HCT116 (cell line): ENCODE data around the gene EVA1A. TPM values are rescaled to one million over a fixed set of nuclear protein-coding genes. Genes with fewer than 3 reads are reported as not detected.

Experiments used
- ATAC-seq: fragments of 200-7000 bp; cut with Tn5 transposase; 2 replicates; pipeline ENCODE4 v1.9.1; 2020; ENCODE audit warnings: mild to moderate bottlenecking, moderate library complexity
- BruUV-seq: library from RNA; stranded (reverse); fragments of 400-500 nt; replicated peaks from 2 replicates; lab custom pipeline; 2021; lab: Mats Ljungman, UMichigan
- CTCF ChIA-PET: fragments of 300-600 bp; sonication (Branson Sonifier 250); formaldehyde crosslinking; loops from one replicate; lab custom pipeline; 2021; ENCODE audit warnings: antibody characterized with exemption; lab: Charles Lee
- POLR2A ChIA-PET: fragments of 300-600, 350-600 bp; sonication (Branson Sonifier 250); formaldehyde crosslinking; loops from one replicate; lab custom pipeline; 2021; ENCODE audit warnings: antibody characterized with exemption; lab: Charles Lee
- RAD21 ChIA-PET, 2 experiments: fragments of 300-600 bp; sonication (Branson Sonifier 250); formaldehyde crosslinking; loops; one replicate each; lab custom pipeline; 2023; ENCODE audit warnings: low total read pairs in 2 of 2; ENCODE audit not compliant: uncharacterized antibody in 2 of 2, unreplicated experiment in 2 of 2, low non-redundant PET in 1 of 2; lab: Charles Lee
- DNase-seq: peaks from one replicate; pipeline ENCODE4 v3.0.0-alpha.2; 2010; ENCODE audit warnings: low read depth, low spot score
- H2AFZ ChIP-seq: fragments of 200-600 bp; shearing (Covaris generic), sonication (generic); 2 replicates; pipeline ENCODE4 v1.6.1; 2017; ENCODE audit warnings: low read depth, mixed run types, mixed read lengths, antibody characterized with exemption, low read length; ENCODE audit not compliant: poor library complexity, severe bottlenecking
- H3K27ac ChIP-seq: 2 replicates; pipeline ENCODE4 v1.5.1; 2012; ENCODE audit warnings: low read depth, low read length
- H3K27me3 ChIP-seq: fragments of 200-600 bp; sonication (generic); 2 replicates; pipeline ENCODE4 v1.6.1; 2016; ENCODE audit warnings: mixed run types, low read length, mixed read lengths; ENCODE audit not compliant: insufficient read depth
- H3K36me3 ChIP-seq, 2 experiments: fragments of 200-500 bp in 1 of 2; fragments of 200-600 bp in 1 of 2; sonication (Bioruptor generic) in 1 of 2; sonication (generic) in 1 of 2; 2 replicates each; pipeline versions ENCODE4 v1.5.1 to v1.6.1; 2014 to 2016; ENCODE audit warnings: low read length in 2 of 2, inconsistent platforms in 1 of 2, mixed read lengths in 1 of 2, mixed run types in 1 of 2; ENCODE audit not compliant: insufficient read depth in 2 of 2, control insufficient read depth in 1 of 2
- H3K4me1 ChIP-seq, 2 experiments: fragments of 200-600 bp in 1 of 2; sonication (generic) in 1 of 2; 2 replicates each; pipeline versions ENCODE4 v1.5.1 to v1.6.1; 2012 to 2017; ENCODE audit warnings: low read length in 2 of 2, inconsistent platforms in 1 of 2, mild to moderate bottlenecking in 1 of 2, mixed read lengths in 1 of 2, mixed run types in 1 of 2, moderate library complexity in 1 of 2; ENCODE audit not compliant: insufficient read depth in 2 of 2, control insufficient read depth in 1 of 2
- H3K4me2 ChIP-seq: fragments of 200-600 bp; sonication (generic); 2 replicates; pipeline ENCODE4 v1.6.1; 2017; ENCODE audit warnings: mixed run types, low read length, mixed read lengths
- H3K4me3 ChIP-seq, 2 experiments: fragments of 200-600 bp in 1 of 2; sonication (generic) in 1 of 2; replicated peaks in 1 of 2; 2 replicates each; pipeline ENCODE4 v1.5.1; 2011 to 2016; ENCODE audit warnings: low read length in 2 of 2, control low read depth in 1 of 2, low read depth in 1 of 2, mild to moderate bottlenecking in 1 of 2, mixed read lengths in 1 of 2, mixed run types in 1 of 2
- H3K79me2 ChIP-seq: fragments of 200-600 bp; sonication (generic); 2 replicates; pipeline ENCODE4 v1.6.1; 2017; ENCODE audit warnings: mild to moderate bottlenecking, mixed run types, low read length, moderate library complexity, mixed read lengths; ENCODE audit not compliant: insufficient read depth
- H3K9ac ChIP-seq: fragments of 200-600 bp; sonication (generic); 2 replicates; pipeline ENCODE4 v1.6.1; 2016; ENCODE audit warnings: low read length, mixed read lengths
- H3K9me2 ChIP-seq: fragments of 200-600 bp; sonication (generic), shearing (Covaris generic); 2 replicates; pipeline ENCODE4 v1.6.1; 2017; ENCODE audit warnings: mixed run types, mild to moderate bottlenecking, moderate library complexity; ENCODE audit not compliant: insufficient read depth
- H3K9me3 ChIP-seq, 2 experiments: fragments of 200-500 bp in 1 of 2; fragments of 200-600 bp in 1 of 2; sonication (Bioruptor generic) in 1 of 2; sonication (generic) in 1 of 2; 2 replicates each; pipeline ENCODE4 v1.6.1; 2014 to 2017; ENCODE audit warnings: low read length in 2 of 2, mixed read lengths in 2 of 2, inconsistent platforms in 1 of 2, low read depth in 1 of 2, mild to moderate bottlenecking in 1 of 2, mixed run types in 1 of 2, moderate library complexity in 1 of 2; ENCODE audit not compliant: control insufficient read depth in 1 of 2, insufficient read depth in 1 of 2
- H4K20me1 ChIP-seq: fragments of 200-600 bp; sonication (generic), shearing (Covaris generic); 2 replicates; pipeline ENCODE4 v1.6.1; 2017; ENCODE audit warnings: mixed run types, mild to moderate bottlenecking, moderate library complexity; ENCODE audit not compliant: insufficient read depth
- CBX3 ChIP-seq: IDR thresholded peaks from 2 replicates; pipeline ENCODE4 v1.6.1; 2012; ENCODE audit warnings: low read depth
- CEBPB ChIP-seq: IDR thresholded peaks from 2 replicates; pipeline ENCODE4 v1.6.1; 2012; ENCODE audit warnings: low read depth
- EZH2 ChIP-seq: fragments of 200-600 bp; sonication (generic); IDR thresholded peaks from 2 replicates; pipeline ENCODE4 v1.6.1; 2017; ENCODE audit warnings: antibody characterized with exemption, mixed run types
- EZH2phosphoT487 ChIP-seq: fragments of 200-600 bp; IDR thresholded peaks from 2 replicates; pipeline ENCODE4 v1.6.1; 2018; ENCODE audit warnings: antibody characterized with exemption, borderline replicate concordance
- JUND ChIP-seq: IDR thresholded peaks from 2 replicates; pipeline ENCODE4 v1.6.1; 2012
- POLR2A ChIP-seq: IDR thresholded peaks from 2 replicates; pipeline ENCODE4 v1.7.0; 2011; ENCODE audit warnings: borderline replicate concordance; ENCODE audit not compliant: insufficient read depth, insufficient read length; ENCODE audit errors: extremely low read depth
- POLR2AphosphoS5 ChIP-seq: IDR thresholded peaks from 2 replicates; pipeline ENCODE4 v1.6.1; 2011; ENCODE audit warnings: mild to moderate bottlenecking, low read depth, low read length, moderate library complexity
- RAD21 ChIP-seq: IDR thresholded peaks from 2 replicates; pipeline ENCODE4 v1.6.1; 2012; ENCODE audit warnings: low read depth, mild to moderate bottlenecking
- SIN3A ChIP-seq: IDR thresholded peaks from 2 replicates; pipeline ENCODE4 v1.6.1; 2012; ENCODE audit warnings: low read depth
- SP1 ChIP-seq: IDR thresholded peaks from 2 replicates; pipeline ENCODE4 v1.6.1; 2012; ENCODE audit warnings: low read depth
- SRF ChIP-seq: IDR thresholded peaks from 2 replicates; pipeline ENCODE4 v1.6.1; 2012; ENCODE audit warnings: low read depth
- TCF7L2 ChIP-seq: IDR thresholded peaks from 2 replicates; pipeline ENCODE4 v1.7.0; 2011; ENCODE audit warnings: borderline replicate concordance, inconsistent platforms; ENCODE audit not compliant: insufficient read depth, insufficient read length; ENCODE audit errors: extremely low read depth
- YY1 ChIP-seq: IDR thresholded peaks from 2 replicates; pipeline ENCODE4 v1.6.1; 2011; ENCODE audit warnings: low read length, low read depth, moderate library complexity, mild to moderate bottlenecking; ENCODE audit not compliant: insufficient replicate concordance; ENCODE audit errors: extremely low read depth
- ZNF274 ChIP-seq: fragments of 200-500 bp; sonication (Bioruptor generic); IDR thresholded peaks from 2 replicates; pipeline ENCODE4 v1.6.1; 2014; ENCODE audit warnings: mild to moderate bottlenecking, low read depth, low read length, inconsistent platforms
- intact Hi-C: fragments of 100-400 bp; cut with micrococcal nuclease; formaldehyde crosslinking; loops from 2 replicates; pipeline ENCODE4 v1.10.0; 2022
- total RNA-seq: library from RNA; stranded (reverse); gene quantifications from one replicate; pipeline ENCODE4 v1.2.1, GENCODE V29; 2021; ENCODE audit not compliant: unreplicated experiment
- TF ChIP-seq, protein P1 (sequence below): IDR thresholded peaks from 2 replicates; pipeline ENCODE4 v1.6.1; 2012; ENCODE audit warnings: low read depth
- TF ChIP-seq, protein P2 (sequence below): IDR thresholded peaks from 2 replicates; pipeline ENCODE4 v1.6.1; 2012
- TF ChIP-seq, protein P3 (sequence below): IDR thresholded peaks from 2 replicates; pipeline ENCODE4 v1.6.1; 2011; ENCODE audit warnings: mild to moderate bottlenecking, low read length, moderate library complexity; ENCODE audit not compliant: insufficient replicate concordance; ENCODE audit errors: extremely low read depth

Gene EVA1A
- total RNA-seq, 1 experiment from 2014 or later, result 2.8 TPM

DNA sequence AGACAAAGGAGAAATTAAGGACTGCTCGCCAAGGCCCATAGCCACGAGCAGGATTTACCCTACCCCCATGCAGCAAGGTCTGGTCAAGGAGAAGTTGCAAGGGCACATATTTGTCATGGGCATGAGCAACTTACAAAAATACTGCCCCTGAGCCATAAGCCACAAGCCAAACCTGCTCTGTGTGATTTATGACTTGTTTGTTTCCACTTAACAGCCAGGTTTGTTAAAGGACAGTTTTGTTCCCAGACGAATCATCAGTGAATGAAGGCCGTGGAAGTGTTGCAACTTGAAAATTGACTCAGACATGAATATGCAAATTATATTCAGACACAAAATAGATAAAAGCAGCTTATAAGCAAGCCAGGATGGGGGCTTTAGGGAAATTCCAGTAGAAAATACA is 31.3 kb upstream of the EVA1A start (continued):
- TF ChIP-seq, protein P1, sequence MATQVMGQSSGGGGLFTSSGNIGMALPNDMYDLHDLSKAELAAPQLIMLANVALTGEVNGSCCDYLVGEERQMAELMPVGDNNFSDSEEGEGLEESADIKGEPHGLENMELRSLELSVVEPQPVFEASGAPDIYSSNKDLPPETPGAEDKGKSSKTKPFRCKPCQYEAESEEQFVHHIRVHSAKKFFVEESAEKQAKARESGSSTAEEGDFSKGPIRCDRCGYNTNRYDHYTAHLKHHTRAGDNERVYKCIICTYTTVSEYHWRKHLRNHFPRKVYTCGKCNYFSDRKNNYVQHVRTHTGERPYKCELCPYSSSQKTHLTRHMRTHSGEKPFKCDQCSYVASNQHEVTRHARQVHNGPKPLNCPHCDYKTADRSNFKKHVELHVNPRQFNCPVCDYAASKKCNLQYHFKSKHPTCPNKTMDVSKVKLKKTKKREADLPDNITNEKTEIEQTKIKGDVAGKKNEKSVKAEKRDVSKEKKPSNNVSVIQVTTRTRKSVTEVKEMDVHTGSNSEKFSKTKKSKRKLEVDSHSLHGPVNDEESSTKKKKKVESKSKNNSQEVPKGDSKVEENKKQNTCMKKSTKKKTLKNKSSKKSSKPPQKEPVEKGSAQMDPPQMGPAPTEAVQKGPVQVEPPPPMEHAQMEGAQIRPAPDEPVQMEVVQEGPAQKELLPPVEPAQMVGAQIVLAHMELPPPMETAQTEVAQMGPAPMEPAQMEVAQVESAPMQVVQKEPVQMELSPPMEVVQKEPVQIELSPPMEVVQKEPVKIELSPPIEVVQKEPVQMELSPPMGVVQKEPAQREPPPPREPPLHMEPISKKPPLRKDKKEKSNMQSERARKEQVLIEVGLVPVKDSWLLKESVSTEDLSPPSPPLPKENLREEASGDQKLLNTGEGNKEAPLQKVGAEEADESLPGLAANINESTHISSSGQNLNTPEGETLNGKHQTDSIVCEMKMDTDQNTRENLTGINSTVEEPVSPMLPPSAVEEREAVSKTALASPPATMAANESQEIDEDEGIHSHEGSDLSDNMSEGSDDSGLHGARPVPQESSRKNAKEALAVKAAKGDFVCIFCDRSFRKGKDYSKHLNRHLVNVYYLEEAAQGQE, result no peak
- TF ChIP-seq, protein P2, sequence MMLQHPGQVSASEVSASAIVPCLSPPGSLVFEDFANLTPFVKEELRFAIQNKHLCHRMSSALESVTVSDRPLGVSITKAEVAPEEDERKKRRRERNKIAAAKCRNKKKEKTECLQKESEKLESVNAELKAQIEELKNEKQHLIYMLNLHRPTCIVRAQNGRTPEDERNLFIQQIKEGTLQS, result no peak
- TF ChIP-seq, all 23 proteins: peak for 0

DNA sequence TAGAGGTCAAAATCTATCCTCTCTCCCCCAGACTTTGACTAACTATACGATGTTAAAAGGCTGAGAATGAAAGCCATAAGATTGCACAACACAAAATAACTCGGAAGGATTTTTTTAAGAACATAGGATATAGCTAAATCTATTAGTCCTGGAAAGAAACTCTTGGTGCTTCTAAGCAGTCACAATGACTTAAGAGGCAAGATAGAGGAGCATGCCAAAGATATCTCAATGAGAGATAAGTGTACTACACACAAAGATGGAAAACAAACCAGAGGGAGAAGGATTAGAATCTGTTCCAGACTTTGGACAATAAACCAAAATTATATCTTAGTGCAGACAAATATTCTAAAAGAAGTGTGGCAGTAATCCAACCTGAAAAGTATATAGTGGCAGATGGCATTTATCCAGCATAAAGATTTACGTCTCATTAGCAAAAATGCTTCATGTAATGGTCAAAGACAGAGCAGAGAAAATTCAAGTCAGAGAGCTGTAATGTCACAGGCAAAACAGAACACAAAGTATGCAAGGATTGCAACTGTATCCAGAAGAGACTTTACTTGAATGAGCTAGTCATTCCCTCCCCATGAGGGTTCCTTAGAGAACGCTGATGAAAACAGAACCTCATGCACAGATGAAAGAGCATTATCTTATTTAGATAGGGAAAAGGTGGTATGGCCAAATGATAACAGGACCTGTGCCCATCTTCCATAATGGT is 28.8 kb upstream of the EVA1A start:
- H3K79me2 ChIP-seq, result no peaks in the 10 kb centered on the region
- ATAC-seq (no peak), DNase-seq (no peak)
- BruUV-seq, result no TSS peak
- H3K4me2 ChIP-seq, result no peak overlapping the region
- H3K27ac ChIP-seq, result no peak overlapping the region
- no peak overlapping the region for H3K4me3 ChIP-seq
- ChIA-PET RAD21 (interaction anchor here in 1 of 2 experiments (0.7 kb wide), 1 partner anchor 744 kb away, joined by 3 read pairs; no protein-coding TSS in a partner anchor), POLR2A (no interaction called here), CTCF (no interaction called here)
- H3K27me3 ChIP-seq, result no peaks in the 10 kb centered on the region
- no peaks in the 10 kb centered on the region for H4K20me1 ChIP-seq
- H3K36me3 ChIP-seq, result no peaks in the 10 kb centered on the region
- no peak overlapping the region for H3K9ac ChIP-seq
- intact Hi-C loops, result no loop called here
- no peak overlapping the region for H2AFZ ChIP-seq
- H3K4me1 ChIP-seq, result peaks cover 3 to 4% of the 10 kb centered on the region in 2 experiments; a peak in 2 of 4 replicates
- H3K9me2 ChIP-seq, result no peaks in the 10 kb centered on the region
- no peaks in the 10 kb centered on the region for H3K9me3 ChIP-seq
- TF ChIP-seq SIN3A (no peak), ZNF274 (no peak), CBX3 (no peak), SP1 (no peak), YY1 (no peak), EZH2 (no peak), POLR2AphosphoS5 (no peak), EZH2phosphoT487 (no peak), POLR2A (no peak), CEBPB (no peak), RAD21 (no peak), TCF7L2 (no peak), SRF (no peak), JUND (no peak)
- TF ChIP-seq, protein P2, result no peak
- TF ChIP-seq, protein P3, sequence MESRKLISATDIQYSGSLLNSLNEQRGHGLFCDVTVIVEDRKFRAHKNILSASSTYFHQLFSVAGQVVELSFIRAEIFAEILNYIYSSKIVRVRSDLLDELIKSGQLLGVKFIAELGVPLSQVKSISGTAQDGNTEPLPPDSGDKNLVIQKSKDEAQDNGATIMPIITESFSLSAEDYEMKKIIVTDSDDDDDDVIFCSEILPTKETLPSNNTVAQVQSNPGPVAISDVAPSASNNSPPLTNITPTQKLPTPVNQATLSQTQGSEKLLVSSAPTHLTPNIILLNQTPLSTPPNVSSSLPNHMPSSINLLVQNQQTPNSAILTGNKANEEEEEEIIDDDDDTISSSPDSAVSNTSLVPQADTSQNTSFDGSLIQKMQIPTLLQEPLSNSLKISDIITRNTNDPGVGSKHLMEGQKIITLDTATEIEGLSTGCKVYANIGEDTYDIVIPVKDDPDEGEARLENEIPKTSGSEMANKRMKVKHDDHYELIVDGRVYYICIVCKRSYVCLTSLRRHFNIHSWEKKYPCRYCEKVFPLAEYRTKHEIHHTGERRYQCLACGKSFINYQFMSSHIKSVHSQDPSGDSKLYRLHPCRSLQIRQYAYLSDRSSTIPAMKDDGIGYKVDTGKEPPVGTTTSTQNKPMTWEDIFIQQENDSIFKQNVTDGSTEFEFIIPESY, result no peak
